GM19099 (cell line): Measurements from ENCODE around the gene SHISA9.

Source experiments
- POLR2A ChIP-seq: IDR thresholded peaks from 3 replicates; pipeline ENCODE4 v1.6.1; 2011; ENCODE audit warnings: low read depth; ENCODE audit not compliant: insufficient read length; ENCODE audit errors: extremely low read depth

SHISA9 gene

GRCh38 chr16:13068912-13069583, 167.7 kb downstream of the SHISA9 start:
- TF ChIP-seq POLR2A: no peak

GRCh38 chr16:13070268-13070667, 168.9 kb downstream of the SHISA9 start:
- no peak for TF ChIP-seq POLR2A

GRCh38 chr16:13076878-13077277, 175.5 kb downstream of the SHISA9 start:
- no peak for TF ChIP-seq POLR2A

- no peak for TF ChIP-seq POLR2A
Observed at GRCh38 chr16:13077816-13078215, 176.4 kb downstream of the SHISA9 start.

GRCh38 chr16:13080531-13080930, 179.1 kb downstream of the SHISA9 start:
- no peak for TF ChIP-seq POLR2A

- no peak for TF ChIP-seq POLR2A
Observed at GRCh38 chr16:13081825-13082331, 180.5 kb downstream of the SHISA9 start.

GRCh38 chr16:13083681-13084080, 182.3 kb downstream of the SHISA9 start:
- TF ChIP-seq POLR2A: no peak

- no peak for TF ChIP-seq POLR2A
Observed at GRCh38 chr16:13084331-13084730, 182.9 kb downstream of the SHISA9 start.

GRCh38 chr16:13093661-13094060, 192.3 kb downstream of the SHISA9 start:
- TF ChIP-seq POLR2A: no peak

- TF ChIP-seq POLR2A: no peak
Observed at GRCh38 chr16:13095061-13095460, 193.7 kb downstream of the SHISA9 start.

- TF ChIP-seq POLR2A: no peak
Observed at GRCh38 chr16:13098536-13098935, 197.1 kb downstream of the SHISA9 start.

- TF ChIP-seq POLR2A: no peak
Observed at GRCh38 chr16:13099822-13100221, 198.4 kb downstream of the SHISA9 start.

- TF ChIP-seq POLR2A: no peak
Observed at GRCh38 chr16:13100970-13101369, 199.6 kb downstream of the SHISA9 start.

- TF ChIP-seq POLR2A: no peak
Observed at GRCh38 chr16:13101828-13102227, 200.4 kb downstream of the SHISA9 start.

GRCh38 chr16:13102401-13102800, 201.0 kb downstream of the SHISA9 start:
- TF ChIP-seq POLR2A: no peak

GRCh38 chr16:13103831-13104530, 202.6 kb downstream of the SHISA9 start:
- TF ChIP-seq POLR2A: no peak
